HG03575 (cell line): Measurements from ENCODE around the gene ERFL.
A peak's percentile ranks its signal among the peaks of the same experiment; 100 is the strongest.
"Not testable (repeated sequence)": the region's sequence is repeated elsewhere in the genome, so short reads cannot be mapped to it uniquely, and the experiment has no call there.

Source experiments
- ATAC-seq: cut with Tn5 transposase; IDR thresholded peaks from one replicate; pipeline ENCODE4 v1.9.1; 2021; ENCODE audit not compliant: unreplicated experiment, insufficient number of reproducible peaks, low FRiP score; ENCODE audit errors: extremely low read depth

ERFL gene

GRCh38 chr19:41945135-41945766 is 17.0 kb upstream of the ERFL start:
- peak; percentile 66 for ATAC-seq

GRCh38 chr19:41944336-41944735 is 16.1 kb upstream of the ERFL start:
- no peak for ATAC-seq

GRCh38 chr19:41941410-41942202 is 13.4 kb upstream of the ERFL start:
- ATAC-seq, result no peak

GRCh38 chr19:41940731-41941409 is 12.6 kb upstream of the ERFL start:
- no peak for ATAC-seq

- no peak for ATAC-seq
Observed at GRCh38 chr19:41939861-41940730, 11.8 kb upstream of the ERFL start.

GRCh38 chr19:41939209-41939608 is 11.0 kb upstream of the ERFL start:
- not testable (repeated sequence) for ATAC-seq

- no peak for ATAC-seq
Observed at GRCh38 chr19:41937525-41938468, 9.5 kb upstream of the ERFL start.

GRCh38 chr19:41936961-41937360 is 8.7 kb upstream of the ERFL start:
- ATAC-seq, result no peak

- no peak for ATAC-seq
Observed at GRCh38 chr19:41936416-41936850, 8.2 kb upstream of the ERFL start.

GRCh38 chr19:41935760-41936415 is 7.6 kb upstream of the ERFL start:
- no peak for ATAC-seq

- no peak for ATAC-seq
Observed at GRCh38 chr19:41934849-41935374, 6.7 kb upstream of the ERFL start.

GRCh38 chr19:41933693-41934426 is 5.6 kb upstream of the ERFL start:
- no peak for ATAC-seq

GRCh38 chr19:41932720-41933332 is 4.6 kb upstream of the ERFL start:
- no peak for ATAC-seq

- no peak for ATAC-seq
Observed at GRCh38 chr19:41932259-41932719, 4.0 kb upstream of the ERFL start.

- no peak for ATAC-seq
Observed at GRCh38 chr19:41930926-41931592, 2.8 kb upstream of the ERFL start.

GRCh38 chr19:41930322-41930722 is 2.1 kb upstream of the ERFL start:
- no peak for ATAC-seq
